ENCODE data around the gene WDR27. TPM values are rescaled to one million over a fixed set of nuclear protein-coding genes. Genes with fewer than 3 reads are reported as not detected.
"Not testable (repeated sequence)": the region's sequence is repeated elsewhere in the genome, so short reads cannot be mapped to it uniquely, and the experiment has no call there.

WDR27 gene
- total RNA-seq, 1 donor from 2014 or later = 41.5 TPM

DNA sequence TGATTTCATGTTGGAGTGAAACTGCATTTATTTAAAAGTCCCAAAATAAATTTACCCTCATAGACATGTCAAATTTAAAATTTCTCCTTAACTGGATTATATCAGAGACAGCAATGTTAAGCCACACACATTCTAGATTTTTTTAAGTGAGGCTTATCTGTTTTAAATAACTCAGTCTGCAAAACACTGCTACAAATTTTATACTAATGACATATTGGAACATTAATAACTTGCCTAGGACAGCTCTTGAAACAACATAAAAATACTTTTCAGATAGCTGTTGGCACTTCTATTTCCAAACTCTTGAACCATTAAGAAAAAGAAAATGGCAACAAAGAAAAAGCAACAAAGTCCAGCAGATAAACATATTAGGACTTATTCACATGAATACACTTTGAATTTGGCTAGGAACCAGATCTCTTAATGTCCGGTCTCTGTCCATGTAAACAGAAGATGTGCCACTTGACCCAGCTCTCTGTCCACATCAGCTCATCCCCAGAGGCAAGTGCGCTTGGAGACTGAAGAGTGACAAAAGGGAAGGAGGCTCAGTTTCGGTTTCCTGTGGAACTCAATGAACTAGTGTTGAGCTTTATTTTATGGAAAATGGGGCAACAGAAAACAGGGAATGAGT, 228.9 kb downstream of the WDR27 start:
- peak overlapping the region; percentile 1 for H3K27ac ChIP-seq
- TF ChIP-seq CTCF (IDR thresholded peaks at IDR 0.05) (no peak), POLR2AphosphoS5 (IDR thresholded peaks at IDR 0.05; ENCODE audit: insufficient read depth in 1 of 2, low read depth in 1 of 2) (no peak), POLR2A (IDR thresholded peaks at IDR 0.05) (no peak)
- intact Hi-C loops (cut with DNase I) = no loop called here

DNA sequence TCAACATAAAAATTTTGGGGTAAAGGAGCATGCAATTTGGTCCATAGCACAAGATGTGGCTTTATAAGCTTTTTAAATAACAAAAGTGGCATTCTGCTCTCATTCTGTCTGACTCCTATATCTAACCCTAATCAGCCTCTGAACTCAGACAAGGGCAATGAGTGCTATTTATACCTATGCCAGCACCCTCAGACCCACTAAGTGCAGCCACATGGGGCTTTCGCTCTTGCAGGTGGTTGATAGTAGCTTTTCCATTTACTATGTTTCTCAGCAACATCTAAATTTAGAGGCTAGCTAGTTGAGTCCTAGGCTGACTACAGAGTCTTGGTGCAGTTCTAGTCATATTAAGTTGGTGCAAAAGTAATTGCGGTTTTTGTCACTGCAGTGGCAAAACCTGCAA, 231.0 kb downstream of the WDR27 start:
- Histone ChIP-seq H3K27ac (no peak overlapping the region), H3K9me3 (no peaks in the 10 kb centered on the region), H3K4me3 (no peak overlapping the region), H3K4me1 (no peaks in the 10 kb centered on the region), H3K36me3 (no peaks in the 10 kb centered on the region), H3K27me3 (no peaks in the 10 kb centered on the region)
- TF ChIP-seq CTCF (IDR thresholded peaks at IDR 0.05) (no peak), POLR2AphosphoS5 (IDR thresholded peaks at IDR 0.05; ENCODE audit: insufficient read depth in 1 of 2, low read depth in 1 of 2) (no peak), POLR2A (IDR thresholded peaks at IDR 0.05) (no peak)
- DNase-seq (ENCODE audit: extremely low spot score in 2 of 2) = no peak
- intact Hi-C loops (cut with DNase I) = no loop called here

More for the DNA sequence above, 228.9 kb downstream of the WDR27 start:
- Histone ChIP-seq H3K36me3 (no peaks in the 10 kb centered on the region), H3K9me3 (no peaks in the 10 kb centered on the region), H3K27me3 (no peaks in the 10 kb centered on the region), H3K4me1 (no peaks in the 10 kb centered on the region), H3K4me3 (no peak overlapping the region)
- DNase-seq (ENCODE audit: extremely low spot score in 2 of 2) = no peak

DNA sequence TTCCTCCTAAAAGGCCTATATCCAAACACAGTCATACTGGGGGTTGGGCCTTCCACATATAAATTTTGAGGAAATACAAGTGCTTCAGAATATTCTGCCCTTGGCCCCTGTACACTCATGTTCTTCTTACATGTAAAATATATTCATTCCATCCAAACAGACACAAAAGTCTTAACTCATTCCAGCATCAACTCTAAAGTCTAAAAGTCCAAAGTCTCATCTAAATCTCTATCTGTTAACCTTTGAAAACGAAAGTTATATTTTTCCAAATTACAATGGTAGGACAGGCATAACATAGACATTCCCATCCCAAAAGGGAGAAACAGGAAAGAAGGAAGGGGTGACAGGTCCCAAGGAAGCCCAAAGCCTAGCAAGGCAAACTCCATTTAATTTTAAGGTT, 232.8 kb downstream of the WDR27 start:
- TF ChIP-seq CTCF (IDR thresholded peaks at IDR 0.05) = no peak
- Histone ChIP-seq H3K27me3 (no peaks in the 10 kb centered on the region), H3K4me3 (no peak overlapping the region), H3K36me3 (no peaks in the 10 kb centered on the region), H3K9me3 (no peaks in the 10 kb centered on the region), H3K4me1 (no peaks in the 10 kb centered on the region), H3K27ac (no peak overlapping the region)
- intact Hi-C loops (cut with DNase I) = no loop called here
- DNase-seq (ENCODE audit: extremely low spot score in 2 of 2) = no peak

DNA sequence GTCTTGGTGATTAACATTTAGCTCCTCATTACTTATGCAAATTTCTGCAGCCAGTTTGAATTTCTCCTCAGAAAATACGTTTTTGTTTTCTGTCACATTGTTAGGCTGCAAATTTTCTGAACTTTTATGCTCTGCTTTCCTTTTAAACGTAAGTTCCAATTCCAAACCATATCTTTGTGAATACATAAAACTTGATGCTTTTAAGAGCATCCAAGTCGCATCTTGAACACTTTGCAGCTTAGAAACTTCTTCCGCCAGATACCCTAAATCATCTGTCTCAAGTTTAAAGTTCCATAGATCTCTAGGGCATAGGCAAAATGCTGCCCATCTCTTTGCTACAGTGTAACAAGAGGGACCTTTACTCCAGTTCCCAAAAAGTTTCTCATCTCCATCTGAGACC, 234.1 kb downstream of the WDR27 start:
- H3K27me3 ChIP-seq; DNase-seq (ENCODE audit: extremely low spot score in 2 of 2); H3K27ac ChIP-seq; intact Hi-C loops (cut with DNase I); H3K36me3 ChIP-seq; H3K4me3 ChIP-seq; H3K4me1 ChIP-seq; H3K9me3 ChIP-seq: not testable (repeated sequence)

DNA sequence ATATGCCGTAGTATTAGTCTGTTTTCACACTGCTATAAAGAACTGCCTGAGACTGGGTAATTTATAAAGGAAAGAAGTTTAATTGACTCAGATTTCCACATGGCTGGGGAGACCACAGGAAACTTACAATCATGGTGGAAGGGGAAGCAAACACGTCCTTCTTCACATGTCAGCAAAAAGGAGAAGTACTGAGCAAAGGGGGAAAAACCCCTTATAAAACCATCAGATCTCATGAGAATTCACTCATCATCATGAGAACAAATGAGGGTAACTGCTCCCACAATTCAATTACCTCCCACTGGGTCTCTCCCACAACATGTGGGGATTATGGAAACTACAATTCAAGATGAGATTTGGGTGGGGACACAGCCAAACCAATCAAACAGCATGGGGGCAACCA, 235.6 kb downstream of the WDR27 start:
- H3K36me3 ChIP-seq; H3K4me3 ChIP-seq; intact Hi-C loops (cut with DNase I); H3K27me3 ChIP-seq; H3K9me3 ChIP-seq; DNase-seq (ENCODE audit: extremely low spot score in 2 of 2); H3K4me1 ChIP-seq; H3K27ac ChIP-seq: not testable (repeated sequence)

DNA sequence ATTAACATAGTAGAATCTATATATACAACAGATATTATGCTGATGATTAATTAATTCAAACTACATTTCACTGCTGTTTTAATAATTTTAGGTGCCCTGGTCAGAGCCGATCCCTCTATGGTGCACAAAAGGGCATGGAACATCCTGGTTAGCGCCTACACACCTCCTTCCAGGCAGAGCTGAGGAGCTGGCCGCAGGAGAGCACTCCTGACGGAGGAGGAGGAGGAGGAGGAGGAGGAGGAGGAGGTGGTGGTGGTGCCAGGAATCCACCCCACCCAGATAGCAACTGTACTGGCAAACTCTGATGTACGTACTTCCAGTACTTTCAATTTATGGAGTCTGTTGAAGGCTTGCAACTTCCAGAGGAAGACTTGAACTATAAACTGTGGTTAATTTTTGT, 244.1 kb downstream of the WDR27 start:
- Histone ChIP-seq H3K4me3 (no peak overlapping the region), H3K36me3 (no peaks in the 10 kb centered on the region), H3K27ac (no peak overlapping the region), H3K4me1 (no peaks in the 10 kb centered on the region), H3K27me3 (no peaks in the 10 kb centered on the region), H3K9me3 (no peaks in the 10 kb centered on the region)
- no peak for DNase-seq (ENCODE audit: extremely low spot score in 2 of 2)
- no peak for TF ChIP-seq POLR2A (IDR thresholded peaks at IDR 0.05)
- TF ChIP-seq POLR2AphosphoS5 (IDR thresholded peaks at IDR 0.05; ENCODE audit: insufficient read depth in 1 of 2, low read depth in 1 of 2) = no peak
- no peak for TF ChIP-seq CTCF (IDR thresholded peaks at IDR 0.05)
- intact Hi-C loops (cut with DNase I) = no loop called here
